Upper lobe of left lung (tissue), 6 donors: ENCODE results near the gene KRTAP4-12. TPM values are rescaled to one million over a fixed set of nuclear protein-coding genes. Genes with fewer than 3 reads are reported as not detected.

Source experiments
- ATAC-seq, 2 donors: fragments of 200-7000 bp; cut with Tn5 transposase; one replicate each; pipeline ENCODE4 v1.9.1; 2022; ENCODE audit warnings: mild to moderate bottlenecking in 2 of 2, moderate library complexity in 2 of 2; ENCODE audit not compliant: low FRiP score in 2 of 2
- DNase-seq, 2 donors: peaks; one replicate each; pipeline ENCODE4 v3.0.0-alpha.2; 2019 to 2020
- H3K27ac ChIP-seq, 4 donors: fragments of 200-600 bp; sonication (generic); one replicate each; pipeline ENCODE4 v1.5.1; 2016 to 2019
- H3K27me3 ChIP-seq, 4 donors: fragments of 200-600 bp; sonication (generic); one replicate each; pipeline ENCODE4 v1.5.1; 2017 to 2019
- H3K36me3 ChIP-seq, 4 donors: fragments of 200-600 bp; sonication (generic); one replicate each; pipeline ENCODE4 v1.5.1; 2016 to 2019
- H3K4me1 ChIP-seq, 4 donors: fragments of 200-600 bp; sonication (generic); one replicate each; pipeline ENCODE4 v1.5.1; 2018 to 2019
- H3K4me3 ChIP-seq, 4 donors: fragments of 200-600 bp; sonication (generic); one replicate each; pipeline ENCODE4 v1.5.1; 2017 to 2019; ENCODE audit warnings: mild to moderate bottlenecking in 2 of 4, moderate library complexity in 1 of 4
- H3K9me3 ChIP-seq, 4 donors: fragments of 200-600 bp; sonication (generic); one replicate each; pipeline ENCODE4 v1.5.1; 2018 to 2019
- CTCF ChIP-seq, 6 experiments: fragments of 450-650 bp in 4 of 6; fragments of 200-600 bp in 2 of 6; sonication (generic) in 2 of 6; IDR thresholded peaks; one replicate each; pipeline ENCODE4 v1.5.1; 2016 to 2019; ENCODE audit warnings: antibody characterized with exemption in 6 of 6
- EP300 ChIP-seq, 4 donors: sonication (generic); formaldehyde crosslinking; IDR thresholded peaks; one replicate each; pipeline ENCODE4 v1.5.1; 2017; ENCODE audit warnings: antibody characterized with exemption in 4 of 4, control low read depth in 2 of 4
- POLR2A ChIP-seq, 4 donors: fragments of 450-650 bp; IDR thresholded peaks; one replicate each; pipeline ENCODE4 v1.5.1; 2016 to 2017; ENCODE audit warnings: antibody characterized with exemption in 4 of 4, mild to moderate bottlenecking in 2 of 4
- POLR2AphosphoS5 ChIP-seq, 2 donors: sonication (generic); formaldehyde crosslinking; IDR thresholded peaks; one replicate each; pipeline ENCODE4 v1.5.1; 2017; ENCODE audit warnings: antibody characterized with exemption in 2 of 2
- WGBS, 2 donors: methylation state at CpG; one replicate each; pipeline ENCODE4 v1.1.5; 2017 to 2018; 5-methylcytosine and 5-hydroxymethylcytosine counted together
- total RNA-seq, 6 donors: library from RNA; depleted of rRNA in 4 of 6; stranded (reverse); fragments of >200 nt in 4 of 6; gene quantifications; one replicate each; pipeline versions ENCODE4 v1.1.0 to v1.2.1, GENCODE V29; 2016 to 2021
- donor health status: DM: no; HTN: no; CAD: no; lungs with moderate emphysema.
- donor health status: DM: no; HTN: yes; CAD: no; lungs with severe emphysema.

The KRTAP4-12 gene
- total RNA-seq, 6 donors from 2014 or later, result not detected

GRCh38 chr17:41082626-41083025 is 41.4 kb downstream of the KRTAP4-12 start:
- no peaks in the 10 kb centered on the region for H3K36me3 ChIP-seq
- TF ChIP-seq POLR2AphosphoS5 (IDR thresholded peaks at IDR 0.05), result no peak
- no peak for TF ChIP-seq CTCF (IDR thresholded peaks at IDR 0.05)
- no peak for TF ChIP-seq POLR2A (IDR thresholded peaks at IDR 0.05)
- TF ChIP-seq EP300 (IDR thresholded peaks at IDR 0.05), result no peak
- ATAC-seq (no peak), DNase-seq (no peak)
- H3K27ac ChIP-seq, result no peak overlapping the region
- no peak overlapping the region for H3K4me3 ChIP-seq
- H3K27me3 ChIP-seq, result no peaks in the 10 kb centered on the region
- H3K9me3 ChIP-seq, result no peaks in the 10 kb centered on the region
- H3K4me1 ChIP-seq, result no peaks in the 10 kb centered on the region
- 46 to 47% methylated on average over 4 of the region's 4 CpGs for WGBS, 2 donors

GRCh38 chr17:41076788-41077187 is 47.2 kb downstream of the KRTAP4-12 start:
- H3K27ac ChIP-seq, result no peak overlapping the region
- H3K36me3 ChIP-seq, result no peaks in the 10 kb centered on the region
- no peaks in the 10 kb centered on the region for H3K4me1 ChIP-seq
- H3K4me3 ChIP-seq, result no peak overlapping the region
- TF ChIP-seq POLR2AphosphoS5 (IDR thresholded peaks at IDR 0.05) (no peak), POLR2A (IDR thresholded peaks at IDR 0.05) (no peak), CTCF (IDR thresholded peaks at IDR 0.05) (no peak), EP300 (IDR thresholded peaks at IDR 0.05) (no peak)
- no peaks in the 10 kb centered on the region for H3K27me3 ChIP-seq
- DNase-seq (no peak), ATAC-seq (no peak)
- no peaks in the 10 kb centered on the region for H3K9me3 ChIP-seq

- H3K27ac ChIP-seq, result no peak overlapping the region
- ATAC-seq (no peak), DNase-seq (no peak)
- no peak overlapping the region for H3K4me3 ChIP-seq
- H3K9me3 ChIP-seq, result no peaks in the 10 kb centered on the region
- no peaks in the 10 kb centered on the region for H3K36me3 ChIP-seq
- TF ChIP-seq POLR2A (IDR thresholded peaks at IDR 0.05) (no peak), EP300 (IDR thresholded peaks at IDR 0.05) (no peak), POLR2AphosphoS5 (IDR thresholded peaks at IDR 0.05) (no peak)
- no peaks in the 10 kb centered on the region for H3K27me3 ChIP-seq
- H3K4me1 ChIP-seq, result no peaks in the 10 kb centered on the region
- WGBS, 2 donors, result 89 to 90% methylated on average over 2 of the region's 2 CpGs
Observed at GRCh38 chr17:41073676-41074075, 50.3 kb downstream of the KRTAP4-12 start.

Other genes with a start within 250 kb of the KRTAP4-12 start
- under 1 TPM in 2 of 6 donors, not detected in 4; 0.31 to 0.37 TPM for gene KRT20, start 238.9 kb downstream of the KRTAP4-12 start, total RNA-seq
- 10 to 100 TPM in 1 of 6 donors, 1 to 10 TPM in 4, under 1 TPM in 1; 0.49 to 10.7 (median 3.1) TPM for gene KRT23, start 186.5 kb downstream of the KRTAP4-12 start, total RNA-seq
- not detected for gene KRT39, start 157.2 kb downstream of the KRTAP4-12 start, total RNA-seq
- under 1 TPM in 1 of 6 donors, not detected in 5; 0.24 TPM for gene KRT40, start 139.9 kb downstream of the KRTAP4-12 start, total RNA-seq
- not detected for gene KRTAP3-3, start 130.0 kb downstream of the KRTAP4-12 start, total RNA-seq
- gene KRTAP3-2, start 124.3 kb downstream of the KRTAP4-12 start, total RNA-seq, result not detected
- not detected for gene KRTAP3-1, start 115.1 kb downstream of the KRTAP4-12 start, total RNA-seq
- gene KRTAP1-5, start 97.0 kb downstream of the KRTAP4-12 start, total RNA-seq, result not detected
- not detected for gene KRTAP1-4, start 94.0 kb downstream of the KRTAP4-12 start, total RNA-seq
- not detected for gene KRTAP1-3, start 89.3 kb downstream of the KRTAP4-12 start, total RNA-seq
- not detected for gene KRTAP1-1, start 82.7 kb downstream of the KRTAP4-12 start, total RNA-seq
- not detected for gene KRTAP2-1, start 76.9 kb downstream of the KRTAP4-12 start, total RNA-seq
- gene KRTAP2-2, start 69.0 kb downstream of the KRTAP4-12 start, total RNA-seq, result not detected
- gene KRTAP2-3, start 64.1 kb downstream of the KRTAP4-12 start, total RNA-seq, result not detected
- not detected for gene KRTAP2-4, start 58.3 kb downstream of the KRTAP4-12 start, total RNA-seq
- not detected for gene KRTAP4-7, start 40.0 kb downstream of the KRTAP4-12 start, total RNA-seq
- not detected for gene KRTAP4-8, start 26.0 kb downstream of the KRTAP4-12 start, total RNA-seq
- not detected for gene KRTAP4-16, start 22.0 kb downstream of the KRTAP4-12 start, total RNA-seq
- gene KRTAP4-9, start 18.8 kb downstream of the KRTAP4-12 start, total RNA-seq, result not detected
- gene KRTAP4-11, start 5.8 kb downstream of the KRTAP4-12 start, total RNA-seq, result not detected
- not detected for gene KRTAP4-6, start 16.4 kb upstream of the KRTAP4-12 start, total RNA-seq
- gene KRTAP4-5, start 25.6 kb upstream of the KRTAP4-12 start, total RNA-seq, result not detected
- not detected for gene KRTAP4-4, start 36.6 kb upstream of the KRTAP4-12 start, total RNA-seq
- gene KRTAP4-3, start 44.0 kb upstream of the KRTAP4-12 start, total RNA-seq, result not detected
- gene KRTAP4-2, start 54.0 kb upstream of the KRTAP4-12 start, total RNA-seq, result not detected
- not detected for gene KRTAP4-1, start 60.7 kb upstream of the KRTAP4-12 start, total RNA-seq
- gene KRTAP9-1, start 65.7 kb upstream of the KRTAP4-12 start, total RNA-seq, result not detected
- gene KRTAP9-2, start 102.5 kb upstream of the KRTAP4-12 start, total RNA-seq, result not detected
- not detected for gene KRTAP9-3, start 108.3 kb upstream of the KRTAP4-12 start, total RNA-seq
- not detected for gene KRTAP9-8, start 113.8 kb upstream of the KRTAP4-12 start, total RNA-seq
- gene KRTAP9-4, start 125.5 kb upstream of the KRTAP4-12 start, total RNA-seq, result not detected
- gene KRTAP9-9, start 131.2 kb upstream of the KRTAP4-12 start, total RNA-seq, result not detected
- not detected for gene KRTAP9-6, start 141.2 kb upstream of the KRTAP4-12 start, total RNA-seq
- gene KRTAP9-7, start 151.5 kb upstream of the KRTAP4-12 start, total RNA-seq, result not detected
- not detected for gene KRTAP29-1, start 178.7 kb upstream of the KRTAP4-12 start, total RNA-seq
- not detected for gene KRTAP16-1, start 185.1 kb upstream of the KRTAP4-12 start, total RNA-seq
- gene KRTAP17-1, start 191.5 kb upstream of the KRTAP4-12 start, total RNA-seq, result not detected
- not detected for gene KRT33A, start 226.6 kb upstream of the KRTAP4-12 start, total RNA-seq
- not detected for gene KRT33B, start 245.6 kb upstream of the KRTAP4-12 start, total RNA-seq